HepG2 (cell line): ENCODE results near the gene PALM. TPM values are rescaled to one million over a fixed set of nuclear protein-coding genes. Genes with fewer than 3 reads are reported as not detected.

Experiments
- ATAD3A ChIP-seq: sonication (generic); formaldehyde crosslinking; IDR thresholded peaks from 2 replicates; pipeline ENCODE4 v1.4.0; 2020; ENCODE audit warnings: missing genetic modification reagents
- BRD4 ChIP-seq: sonication (generic); formaldehyde crosslinking; IDR thresholded peaks from 2 replicates; pipeline ENCODE4 v1.4.0; 2020; ENCODE audit warnings: missing genetic modification reagents
- CBX1 ChIP-seq: IDR thresholded peaks from one replicate; pipeline ENCODE4 v1.6.1; 2016; ENCODE audit warnings: antibody characterized with exemption, low read depth
- CREM ChIP-seq, 2 experiments: sonication (generic) in 1 of 2; formaldehyde crosslinking in 1 of 2; IDR thresholded peaks; 2 replicates each; pipeline versions ENCODE4 v1.4.0 to v1.6.1; 2016 to 2020; ENCODE audit warnings: antibody characterized with exemption in 1 of 2, mild to moderate bottlenecking in 1 of 2, missing genetic modification reagents in 1 of 2
- DPF2 ChIP-seq: sonication (generic); formaldehyde crosslinking; IDR thresholded peaks from 2 replicates; pipeline ENCODE4 v1.4.0; 2020; ENCODE audit warnings: mild to moderate bottlenecking, low read depth, missing genetic modification reagents, borderline replicate concordance
- HMGXB3 ChIP-seq: sonication (generic); formaldehyde crosslinking; IDR thresholded peaks from 2 replicates; pipeline ENCODE4 v1.4.0; 2020; ENCODE audit warnings: missing genetic modification reagents, borderline replicate concordance
- ISX ChIP-seq: sonication (generic); formaldehyde crosslinking; conservative IDR thresholded peaks from 2 replicates; pipeline ENCODE4 v1.5.0; 2020; ENCODE audit warnings: missing genetic modification reagents
- MED13 ChIP-seq: sonication (generic); formaldehyde crosslinking; IDR thresholded peaks from 2 replicates; pipeline ENCODE4 v1.5.0; 2020; ENCODE audit warnings: missing genetic modification reagents
- NAIF1 ChIP-seq: sonication (generic); formaldehyde crosslinking; IDR thresholded peaks from 2 replicates; pipeline ENCODE4 v1.5.0; 2020; ENCODE audit warnings: mild to moderate bottlenecking, missing genetic modification reagents, borderline replicate concordance
- NCOA2 ChIP-seq: sonication (generic); formaldehyde crosslinking; IDR thresholded peaks from 2 replicates; pipeline ENCODE4 v1.8.0; 2022; ENCODE audit warnings: inconsistent platforms
- PLRG1 ChIP-seq: fragments of 450-650 bp; conservative IDR thresholded peaks from 2 replicates; pipeline ENCODE4 v1.6.1; 2016
- RCOR2 ChIP-seq: IDR thresholded peaks from 2 replicates; pipeline ENCODE4 v1.6.1; 2016; ENCODE audit warnings: missing biosample characterization, missing genetic modification reagents
- THAP7 ChIP-seq: sonication (generic); formaldehyde crosslinking; IDR thresholded peaks from 2 replicates; pipeline ENCODE4 v1.8.1; 2023; ENCODE audit warnings: mild to moderate bottlenecking, missing genetic modification reagents
- ZBTB3 ChIP-seq: sonication (generic); formaldehyde crosslinking; IDR thresholded peaks from 2 replicates; pipeline ENCODE4 v1.4.0; 2020; ENCODE audit warnings: low read depth, mild to moderate bottlenecking, moderate library complexity, missing genetic modification reagents, borderline replicate concordance
- ZNF207 ChIP-seq: fragments of 450-650 bp; IDR thresholded peaks from 2 replicates; pipeline ENCODE4 v1.6.1; 2016; ENCODE audit warnings: antibody characterized with exemption, borderline replicate concordance
- ZNF264 ChIP-seq: sonication (generic); formaldehyde crosslinking; IDR thresholded peaks from 2 replicates; pipeline ENCODE4 v1.4.0; 2020; ENCODE audit warnings: missing genetic modification reagents
- ZNF275 ChIP-seq: sonication (generic); formaldehyde crosslinking; IDR thresholded peaks from 2 replicates; pipeline ENCODE4 v1.8.0; 2022; ENCODE audit warnings: missing genetic modification reagents, mild to moderate bottlenecking, inconsistent platforms, borderline replicate concordance
- ZNF468 ChIP-seq: sonication (generic); formaldehyde crosslinking; IDR thresholded peaks from 2 replicates; pipeline ENCODE4 v1.8.0; 2022; ENCODE audit warnings: mild to moderate bottlenecking, moderate library complexity, missing genetic modification reagents
- ZNF549 ChIP-seq: sonication (generic); formaldehyde crosslinking; IDR thresholded peaks from 2 replicates; pipeline ENCODE4 v1.5.0; 2020; ENCODE audit warnings: missing genetic modification reagents
- ZNF558 ChIP-seq: sonication (generic); formaldehyde crosslinking; IDR thresholded peaks from 2 replicates; pipeline ENCODE4 v1.9.0; 2022; ENCODE audit warnings: mild to moderate bottlenecking, missing genetic modification reagents, borderline replicate concordance
- ZNF720 ChIP-seq: sonication (generic); formaldehyde crosslinking; IDR thresholded peaks from 2 replicates; pipeline ENCODE4 v1.4.0; 2020; ENCODE audit warnings: missing genetic modification reagents
- ZNF781 ChIP-seq: sonication (generic); formaldehyde crosslinking; IDR thresholded peaks from 2 replicates; pipeline ENCODE4 v1.5.1; 2020; ENCODE audit warnings: borderline replicate concordance, mild to moderate bottlenecking, missing genetic modification reagents; ENCODE audit errors: not compliant biosample characterization
- ZNF790 ChIP-seq: sonication (generic); formaldehyde crosslinking; IDR thresholded peaks from 2 replicates; pipeline ENCODE4 v1.8.0; 2022; ENCODE audit warnings: missing genetic modification reagents, mild to moderate bottlenecking, borderline replicate concordance
- ZNF83 ChIP-seq: sonication (generic); formaldehyde crosslinking; IDR thresholded peaks from 2 replicates; pipeline ENCODE4 v1.4.0; 2020; ENCODE audit warnings: missing genetic modification reagents, mild to moderate bottlenecking, borderline replicate concordance
- polyA plus RNA-seq, 8 experiments: library from polyadenylated mRNA; depleted of rRNA in 3 of 8; stranded (reverse) in 7 of 8; unstranded in 1 of 8; fragments of >200 nt; fragmentation: Illumina TruSeq in 4 of 8; extraction: Trizol in 4 of 8; gene quantifications; 2 replicates each; pipeline versions ENCODE4 v1.2.1 to v1.2.3, GENCODE V29; 2011 to 2016; ENCODE audit warnings: low read depth in 4 of 8, missing spikeins in 1 of 8, mixed read lengths in 1 of 8; ENCODE audit not compliant: insufficient read depth in 1 of 8
- total RNA-seq, 5 experiments: library from RNA; depleted of rRNA; stranded (reverse); fragments of >200 nt; fragmentation: Illumina TruSeq; extraction: Trizol; gene quantifications; 2 replicates each; pipeline ENCODE4 v1.2.3, GENCODE V29; 2016; ENCODE audit warnings: low read depth in 1 of 5

The PALM gene
- total and polyA plus RNA-seq, 2 of the 13 experiments (the other 11 are each of a cell fraction or from before 2014, with no cell fraction given) = 4.0 to 9.7 TPM

DNA sequence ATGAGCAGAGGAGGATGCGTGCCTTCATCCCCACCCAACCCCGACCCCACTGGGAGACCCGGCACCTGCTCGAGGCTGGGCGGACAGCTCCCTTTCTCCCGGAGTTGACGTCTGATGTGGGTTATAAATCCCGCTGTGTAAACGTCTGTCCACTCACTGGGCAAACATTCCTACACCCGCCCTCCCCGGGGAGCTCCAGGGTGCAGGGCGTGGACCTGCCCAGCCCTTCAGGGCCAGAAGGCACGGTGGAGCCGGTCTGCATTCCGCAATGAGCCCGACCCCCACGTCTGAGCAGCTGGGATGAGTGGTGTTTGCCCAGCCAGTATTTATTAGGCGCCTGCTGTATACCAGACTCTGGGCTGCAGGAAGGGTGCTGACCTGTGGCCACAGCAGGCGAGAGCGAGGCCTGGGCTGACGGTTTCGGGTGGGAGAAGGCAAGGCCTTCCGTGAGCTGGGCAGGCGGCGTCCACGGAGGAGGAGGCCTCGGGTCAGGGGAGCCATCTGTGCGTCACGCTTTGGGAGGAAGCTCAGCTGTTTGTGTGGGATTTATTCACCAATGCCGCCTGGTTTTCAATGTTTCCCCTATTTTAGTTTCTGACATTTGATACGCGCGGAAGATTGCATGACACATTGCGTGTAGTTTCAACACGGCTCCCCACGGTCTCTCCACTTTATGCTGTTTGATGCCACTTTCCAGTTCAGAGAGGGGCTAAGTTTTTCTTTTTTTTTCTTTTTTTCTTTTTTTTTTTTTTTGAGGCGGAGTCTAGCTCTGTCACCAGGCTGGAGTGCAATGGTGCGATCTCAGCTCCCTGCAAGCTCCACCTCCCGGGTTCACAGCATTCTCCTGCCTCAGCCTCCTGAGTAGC, 44.1 kb downstream of the PALM start (continued):
- TF ChIP-seq CREM (IDR thresholded peaks at IDR 0.05) = no peak
- no peak for TF ChIP-seq CREM (CRISPR knock-in tag; IDR thresholded peaks at IDR 0.05)
- no peak for TF ChIP-seq ZNF549 (CRISPR knock-in tag)
- TF ChIP-seq CBX1 = no peak
- TF ChIP-seq NAIF1 (CRISPR knock-in tag) = no peak
- TF ChIP-seq ZNF468 = no peak
- no peak for TF ChIP-seq ZNF558
- no peak for TF ChIP-seq ZBTB3 (CRISPR knock-in tag)
- TF ChIP-seq ZNF781 (CRISPR knock-in tag) = peak; percentile 26
- TF ChIP-seq ZNF264 (CRISPR knock-in tag) = no peak
- no peak for TF ChIP-seq MED13 (CRISPR knock-in tag)
- no peak for TF ChIP-seq ZNF790
- peak; percentile 82; the same call in 1 of the 2 replicates for TF ChIP-seq RCOR2 (CRISPR knock-in tag)
- TF ChIP-seq ZNF720 (CRISPR knock-in tag) = no peak
- TF ChIP-seq ZNF275 (CRISPR knock-in tag) = no peak
- no peak for TF ChIP-seq PLRG1
- TF ChIP-seq NCOA2 (CRISPR knock-in tag) = peak; percentile 63
- TF ChIP-seq DPF2 (CRISPR knock-in tag) = no peak
- no peak for TF ChIP-seq ZNF83 (CRISPR knock-in tag)
- no peak for TF ChIP-seq ZNF207
- TF ChIP-seq ISX = no peak
- TF ChIP-seq HMGXB3 (CRISPR knock-in tag) = no peak
- no peak for TF ChIP-seq ATAD3A (CRISPR knock-in tag)
- TF ChIP-seq THAP7 = no peak
- no peak for TF ChIP-seq BRD4 (CRISPR knock-in tag)
